Activated CD4-positive, alpha-beta T cell treated with anti-CD3 and anti-CD28 coated beads for 24 hours (primary cell): Measurements from ENCODE around the gene SPAG8.

Experiments
- DNase-seq, 2 donors: peaks; one replicate each; pipeline ENCODE4 v3.0.0-alpha.2; 2020; ENCODE audit warnings: low read depth in 2 of 2

Gene SPAG8

DNA sequence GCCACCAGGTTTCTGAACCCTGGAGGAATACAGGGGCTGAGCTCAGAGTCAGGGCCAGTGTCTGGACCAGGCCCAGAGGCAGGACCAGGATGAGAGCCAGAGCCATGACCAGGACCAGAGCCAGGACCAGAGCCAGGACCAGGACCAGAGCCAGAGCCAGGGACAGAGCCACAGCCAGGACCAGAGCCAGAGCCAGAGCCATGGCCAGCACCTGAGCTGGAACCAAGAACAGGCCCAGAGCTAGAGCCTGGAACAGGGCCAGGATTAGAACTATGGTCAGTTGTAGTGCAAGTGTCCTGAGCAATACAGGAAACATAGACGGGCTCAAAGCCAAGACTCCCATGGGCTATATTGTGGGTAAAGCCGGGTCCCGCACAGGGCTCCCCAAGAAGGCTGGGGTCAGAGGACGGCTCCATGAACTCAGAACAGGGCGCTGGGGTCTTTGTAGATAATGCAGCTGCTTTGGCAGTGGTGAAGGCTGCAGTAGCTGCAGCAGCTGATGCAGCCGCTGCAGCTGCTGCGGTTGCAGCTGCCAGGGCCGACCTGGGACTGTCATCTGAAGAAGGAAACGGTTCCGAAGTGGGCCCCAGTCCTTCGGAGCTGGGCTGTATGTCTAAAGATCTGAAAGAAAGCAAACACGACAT, 559 bp downstream of the SPAG8 start:
- DNase-seq = no peak

DNA sequence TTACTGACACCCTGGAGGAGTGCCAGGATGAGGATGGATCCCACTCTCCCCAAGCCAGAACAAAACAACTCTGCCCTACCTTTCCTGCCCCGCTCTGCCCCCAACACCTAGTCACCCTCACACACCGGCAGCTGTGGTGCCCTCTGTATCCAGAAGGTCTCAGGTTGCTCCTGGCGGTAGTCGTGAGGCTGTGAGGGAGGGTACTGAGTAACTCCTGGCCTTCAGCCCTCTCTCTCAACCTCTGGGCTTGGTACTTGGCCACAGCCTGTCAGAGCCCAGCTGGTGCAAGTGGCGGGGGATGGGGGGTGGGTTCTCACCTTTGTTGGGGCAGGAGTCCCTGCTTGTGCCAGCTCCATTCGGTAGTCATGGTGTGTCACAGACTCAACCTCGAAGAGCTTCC, 1.9 kb downstream of the SPAG8 start:
- DNase-seq = no peak

GRCh38 chr9:35808433-35808832, 3.6 kb downstream of the SPAG8 start:
- DNase-seq = no peak

- DNase-seq = no peak
Observed at GRCh38 chr9:35806101-35806500, 6.0 kb downstream of the SPAG8 start.

DNA sequence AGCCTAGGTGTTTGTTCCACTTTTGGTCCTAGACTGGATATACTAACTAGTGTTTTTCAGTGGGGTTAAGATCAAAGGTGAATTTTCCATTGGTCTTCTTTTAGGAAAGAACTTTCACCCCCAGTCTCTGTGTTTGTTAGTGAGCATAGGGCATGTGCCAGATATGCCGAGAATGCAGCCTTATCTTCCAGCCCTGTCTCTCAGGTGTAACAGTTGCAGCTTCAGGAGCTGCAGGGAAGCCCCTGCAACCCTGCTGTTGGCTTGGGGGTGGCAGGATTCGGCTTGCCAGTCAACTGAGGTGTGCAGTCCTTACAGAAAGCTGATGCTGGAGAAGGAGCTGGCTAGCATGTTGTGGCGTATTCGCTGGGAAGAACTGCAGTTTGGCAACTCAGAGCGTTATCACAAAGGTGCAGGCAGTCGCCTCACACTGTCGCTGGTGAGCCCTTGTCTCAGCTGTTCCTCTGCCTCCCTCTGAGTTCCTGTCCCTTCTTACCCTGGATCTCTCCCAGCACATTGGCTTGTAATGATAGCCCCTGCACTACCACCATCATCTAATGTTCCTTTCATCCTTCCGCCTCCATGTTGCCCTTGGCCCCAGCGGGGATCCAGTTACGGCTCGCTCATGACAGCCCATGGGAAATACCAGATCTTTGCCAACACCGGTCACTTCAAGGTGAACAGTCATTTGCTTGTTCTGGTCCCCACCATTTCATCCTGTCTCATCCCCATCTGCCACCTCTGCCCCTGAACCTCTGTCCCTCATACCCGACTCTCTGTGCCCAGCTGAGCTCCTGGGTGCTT, 10.5 kb downstream of the SPAG8 start:
- DNase-seq = no peak

DNA sequence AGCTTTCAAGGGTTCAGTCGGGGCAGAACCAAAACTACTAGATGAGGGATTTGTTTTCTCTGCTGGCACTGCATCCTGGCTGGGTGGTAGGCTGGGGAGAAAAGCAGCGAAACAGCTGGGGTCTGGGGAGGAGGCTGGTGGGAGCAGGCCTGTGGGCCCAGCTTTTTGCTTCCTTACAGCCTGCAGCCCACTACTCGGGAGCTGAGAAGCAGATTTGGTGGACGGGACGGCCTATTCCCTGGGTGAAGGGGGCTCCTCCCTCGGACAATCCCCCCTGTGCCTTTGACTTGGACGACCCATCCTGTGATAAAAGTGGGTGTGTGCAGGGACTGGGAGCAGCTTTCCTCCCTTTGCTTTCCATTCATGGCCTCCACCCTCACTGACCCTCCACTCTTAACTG, 11.5 kb downstream of the SPAG8 start:
- DNase-seq = no peak

DNA sequence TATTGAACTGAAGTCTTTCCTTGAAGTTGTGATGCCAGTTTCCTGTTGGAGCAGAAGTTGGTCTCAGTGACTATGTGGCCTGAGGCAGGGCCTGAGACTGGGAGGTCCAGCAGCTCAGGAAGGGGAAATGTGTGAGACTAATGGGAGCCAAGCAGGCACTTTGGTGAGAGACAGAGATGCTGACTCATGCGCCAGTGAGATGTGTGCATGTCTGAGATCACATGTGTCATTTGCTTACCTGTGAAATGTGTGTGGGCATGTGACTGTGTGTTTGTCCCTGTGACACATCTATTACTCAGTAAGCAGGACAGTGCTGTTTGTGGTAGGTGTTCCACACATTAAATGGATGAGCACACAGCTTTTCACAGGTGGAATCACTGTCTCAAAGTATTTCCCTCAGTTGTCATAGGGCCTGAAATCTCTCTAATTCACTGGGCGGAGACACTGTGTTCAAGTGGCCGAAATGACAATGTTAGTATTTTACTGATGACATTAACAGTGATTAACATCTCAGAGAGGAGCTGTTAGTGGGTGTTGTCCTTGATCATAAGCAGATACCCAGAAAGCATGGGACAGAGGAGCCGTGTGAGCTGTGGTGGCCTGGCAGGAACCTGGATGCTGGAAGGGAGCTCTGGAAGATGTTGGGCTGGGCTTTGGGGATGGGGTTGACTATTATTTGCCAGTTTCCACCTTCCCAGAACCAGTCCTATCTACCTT, 13.2 kb downstream of the SPAG8 start:
- DNase-seq = peak in 1 of 2 donors; percentile 41

GRCh38 chr9:35797311-35798109, 14.6 kb downstream of the SPAG8 start:
- no peak for DNase-seq

DNA sequence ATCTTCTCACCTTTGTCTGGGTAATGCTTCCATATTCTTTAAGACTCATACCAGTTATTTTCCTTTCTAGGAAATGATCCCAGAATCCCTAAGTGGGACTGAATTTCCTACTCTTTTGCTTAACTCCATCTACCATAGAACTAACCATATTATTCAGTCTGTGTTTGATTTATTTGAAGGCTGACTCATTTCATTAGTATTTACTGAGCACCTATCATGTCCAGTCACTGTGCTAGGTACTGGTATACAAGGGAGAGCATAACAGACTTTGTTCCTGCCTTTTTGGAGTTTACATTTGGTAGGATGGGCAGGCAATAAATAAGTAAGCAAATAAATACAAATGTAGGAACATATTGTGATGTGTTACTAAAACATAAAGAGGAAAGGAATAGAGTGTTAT, 16.4 kb downstream of the SPAG8 start:
- DNase-seq = no peak

DNA sequence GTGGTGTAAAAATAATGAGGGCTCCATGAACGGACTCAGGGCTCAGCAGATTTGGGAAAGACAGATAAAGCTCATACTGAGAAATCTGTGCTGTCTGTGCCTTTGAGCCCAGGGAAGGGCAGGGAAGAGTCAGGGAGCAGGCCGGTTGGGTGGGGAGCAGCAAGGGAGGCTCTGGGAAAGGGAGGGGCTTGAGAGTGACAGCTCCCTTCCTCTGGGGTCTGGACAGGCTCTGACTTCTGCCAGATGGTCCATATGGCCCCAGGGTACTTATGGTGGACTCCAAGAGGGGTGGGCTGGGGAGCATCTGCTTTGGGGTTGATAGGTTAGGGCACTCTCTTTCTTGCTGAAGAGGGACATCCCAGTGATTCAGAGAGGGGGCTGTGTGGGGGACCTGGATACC, 18.6 kb downstream of the SPAG8 start:
- DNase-seq = no peak

DNA sequence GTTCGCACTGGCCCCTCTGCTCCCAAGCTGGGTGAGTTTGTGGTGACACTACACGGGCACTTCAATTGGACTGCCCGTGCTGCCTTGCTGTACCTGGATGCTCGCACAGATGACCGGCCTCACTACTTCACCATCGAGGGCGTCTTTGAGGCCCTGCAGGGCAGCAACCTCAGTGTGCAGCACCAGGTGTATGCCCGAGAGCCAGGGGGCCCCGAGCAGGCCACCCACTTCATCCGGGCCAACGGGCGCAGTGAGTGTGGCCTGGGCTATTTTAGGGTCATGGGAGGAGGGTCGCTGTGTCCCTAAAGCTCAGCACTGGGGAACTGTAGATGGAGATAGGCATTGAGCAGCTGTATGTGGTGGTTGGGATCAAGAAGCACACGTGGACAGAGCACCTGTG, 19.2 kb downstream of the SPAG8 start:
- DNase-seq = no peak

DNA sequence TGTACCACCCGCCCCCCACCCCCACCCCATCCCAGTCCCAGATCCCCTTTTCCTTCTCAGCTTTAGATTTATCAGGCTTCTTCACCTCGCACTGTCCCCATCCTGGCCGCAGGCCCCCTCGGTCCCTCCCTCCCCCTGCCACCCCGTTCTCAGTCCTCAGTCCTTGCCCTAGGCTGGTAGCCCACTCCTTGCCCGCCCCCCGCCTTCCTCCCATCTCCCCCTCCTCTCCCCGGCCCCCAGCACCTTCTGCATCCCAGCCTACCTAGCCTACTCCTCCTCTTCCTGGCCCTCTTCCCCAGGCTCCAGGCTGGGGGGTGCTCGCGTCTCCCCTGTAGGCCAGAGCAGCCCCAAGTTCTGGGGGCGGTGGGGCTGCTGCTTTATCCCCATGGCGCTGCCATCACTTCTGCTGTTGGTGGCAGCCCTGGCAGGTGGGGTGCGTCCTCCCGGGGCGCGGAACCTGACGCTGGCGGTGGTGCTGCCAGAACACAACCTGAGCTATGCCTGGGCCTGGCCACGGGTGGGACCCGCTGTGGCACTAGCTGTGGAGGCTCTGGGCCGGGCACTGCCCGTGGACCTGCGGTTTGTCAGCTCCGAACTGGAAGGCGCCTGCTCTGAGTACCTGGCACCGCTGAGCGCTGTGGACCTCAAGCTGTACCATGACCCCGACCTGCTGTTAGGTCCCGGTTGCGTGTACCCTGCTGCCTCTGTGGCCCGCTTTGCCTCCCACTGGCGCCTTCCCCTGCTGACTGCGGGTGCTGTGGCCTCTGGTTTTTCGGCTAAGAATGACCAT, 19.8 kb downstream of the SPAG8 start:
- no peak for DNase-seq

- DNase-seq = no peak
Observed at GRCh38 chr9:35791297-35791921, 20.7 kb downstream of the SPAG8 start, which contains the start of gene NPR2. TSS of gene NPR2 (plus strand) at chr9:35791591. CDS start at chr9:35792409, 818 bp downstream.

DNA sequence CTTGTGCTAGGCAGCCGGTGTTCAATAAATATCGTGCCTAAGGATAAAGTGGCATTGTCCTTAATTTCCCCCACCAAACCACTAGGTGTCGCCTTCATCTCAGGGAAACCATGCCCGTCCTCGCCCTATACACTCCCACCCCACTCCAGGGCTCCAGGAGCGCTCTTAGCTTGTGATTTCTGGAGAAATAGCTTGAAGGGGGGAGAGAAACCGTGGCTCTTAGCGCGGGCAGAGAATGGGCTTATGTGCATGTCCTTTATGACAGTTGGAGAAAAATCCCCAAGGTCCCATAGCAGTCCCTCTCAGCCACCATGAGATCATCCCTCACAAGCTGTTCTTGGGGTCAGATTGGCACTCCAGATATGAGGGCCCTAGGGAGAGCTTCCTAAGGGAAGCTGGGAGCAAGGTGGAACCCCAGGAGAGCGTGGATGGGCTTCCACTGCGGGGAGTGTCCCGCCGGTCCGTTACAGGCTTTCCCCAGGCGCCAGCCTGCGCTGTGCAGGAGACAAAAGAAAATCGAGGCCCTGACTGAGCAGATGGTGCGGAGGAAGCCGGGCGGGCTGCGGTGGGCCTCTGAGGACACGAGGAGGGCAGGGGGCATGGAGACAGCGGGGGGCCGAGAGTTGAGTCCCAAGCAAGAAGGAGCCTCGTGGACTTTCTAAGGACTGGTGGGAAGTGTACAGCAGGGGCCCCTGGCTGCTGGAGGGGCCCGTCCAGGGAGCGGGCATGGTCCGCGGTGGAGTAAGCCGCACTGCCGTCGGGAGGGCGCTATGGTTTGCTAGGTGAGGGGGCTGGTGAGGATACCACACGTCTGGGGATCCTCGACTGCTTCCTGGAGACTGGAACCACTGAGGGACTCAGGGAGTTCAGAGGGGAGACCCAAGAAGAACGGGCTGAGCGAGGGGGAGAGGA, 21.4 kb downstream of the SPAG8 start:
- DNase-seq = peak; percentile 17 to 36

DNA sequence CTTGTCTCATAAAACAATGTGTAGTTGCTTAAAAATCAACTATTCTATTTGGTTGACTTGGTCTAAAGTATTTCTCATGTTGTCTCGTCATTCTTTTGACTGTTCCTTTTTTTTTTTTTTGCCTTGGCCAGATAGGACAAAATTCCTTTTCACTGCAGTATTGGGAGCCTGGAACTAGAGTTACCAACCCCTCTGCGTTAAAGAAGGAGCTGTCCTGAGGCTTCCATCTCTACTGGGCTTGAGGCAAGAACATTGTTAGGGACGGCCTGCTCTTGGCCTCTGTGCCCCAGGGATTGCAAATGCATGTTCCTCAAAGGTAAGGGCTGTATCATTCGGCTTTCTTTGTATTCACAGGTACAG, 22.1 kb downstream of the SPAG8 start:
- DNase-seq = no peak

DNA sequence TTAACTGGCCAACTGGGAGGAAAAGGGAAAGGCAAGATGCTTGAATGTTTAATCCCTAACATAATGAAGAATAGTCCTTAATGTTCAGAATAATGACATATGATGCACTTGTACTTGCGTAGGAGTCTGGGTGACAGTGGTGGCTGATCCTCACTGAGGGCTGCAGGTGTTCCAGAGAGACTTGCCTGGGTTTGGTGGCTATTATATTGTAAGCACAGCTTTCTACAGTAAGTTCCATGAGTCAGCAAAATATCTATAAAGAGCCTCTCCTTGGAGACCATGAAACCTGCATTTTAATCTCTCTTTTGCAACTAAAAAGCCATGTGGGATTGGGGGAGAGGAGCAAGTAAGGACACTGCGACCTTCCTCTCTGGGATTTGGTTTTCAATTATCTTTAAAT, 22.5 kb downstream of the SPAG8 start:
- DNase-seq = no peak

DNA sequence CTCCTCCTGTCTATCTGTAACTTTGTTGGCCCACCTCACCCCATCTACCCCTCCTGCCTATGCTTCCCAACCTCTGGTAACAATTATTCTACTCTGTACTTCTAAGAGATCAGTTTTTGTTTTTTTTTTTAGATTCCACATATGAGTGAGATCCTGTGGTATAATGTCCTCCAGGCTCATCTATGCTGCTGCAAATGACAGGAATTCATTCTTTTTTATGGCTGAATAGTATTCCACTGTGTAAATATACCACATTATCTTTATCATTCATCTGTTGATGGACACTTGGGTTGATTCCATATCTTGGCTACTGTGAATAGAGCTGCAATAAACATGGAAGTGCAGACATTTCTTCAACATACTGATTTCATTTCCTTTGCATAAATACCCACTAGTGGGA, 28.6 kb downstream of the SPAG8 start:
- no peak for DNase-seq

- DNase-seq = no peak
Observed at GRCh38 chr9:35781066-35781465, 31.0 kb downstream of the SPAG8 start.

DNA sequence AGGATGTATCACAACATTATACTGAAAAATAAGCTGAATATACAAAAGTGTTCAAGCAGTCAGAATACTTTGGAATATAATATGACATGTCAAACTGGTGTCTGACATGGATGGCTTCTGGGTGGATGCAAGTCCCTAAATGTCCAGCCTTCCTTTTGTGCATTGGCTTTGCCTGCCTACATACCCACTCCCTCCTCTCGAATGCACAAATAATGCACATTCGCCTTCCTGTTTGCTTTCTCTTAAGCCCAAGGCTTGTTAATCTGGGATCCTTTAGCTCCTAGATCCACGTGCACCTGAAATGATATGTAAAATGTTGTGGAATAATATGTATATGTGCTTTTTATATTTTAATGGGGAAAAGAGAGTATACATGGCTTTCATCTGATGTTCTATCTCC, 33.6 kb downstream of the SPAG8 start:
- no peak for DNase-seq

- DNase-seq = no peak
Observed at GRCh38 chr9:35776018-35776417, 36.0 kb downstream of the SPAG8 start.
